HCT116 (cell line): Measurements from ENCODE around the gene HLA-DPB1. TPM values are rescaled to one million over a fixed set of nuclear protein-coding genes. Genes with fewer than 3 reads are reported as not detected.

ENCODE experiments used
- ATAC-seq: fragments of 200-7000 bp; cut with Tn5 transposase; 2 replicates; pipeline ENCODE4 v1.9.1; 2020; ENCODE audit warnings: mild to moderate bottlenecking, moderate library complexity
- BruUV-seq: library from RNA; stranded (reverse); fragments of 400-500 nt; replicated peaks from 2 replicates; lab custom pipeline; 2021; lab: Mats Ljungman, UMichigan
- CTCF ChIA-PET: fragments of 300-600 bp; sonication (Branson Sonifier 250); formaldehyde crosslinking; loops from one replicate; lab custom pipeline; 2021; ENCODE audit warnings: antibody characterized with exemption; lab: Charles Lee
- POLR2A ChIA-PET: fragments of 300-600, 350-600 bp; sonication (Branson Sonifier 250); formaldehyde crosslinking; loops from one replicate; lab custom pipeline; 2021; ENCODE audit warnings: antibody characterized with exemption; lab: Charles Lee
- RAD21 ChIA-PET, 2 experiments: fragments of 300-600 bp; sonication (Branson Sonifier 250); formaldehyde crosslinking; loops; one replicate each; lab custom pipeline; 2023; ENCODE audit warnings: low total read pairs in 2 of 2; ENCODE audit not compliant: uncharacterized antibody in 2 of 2, unreplicated experiment in 2 of 2, low non-redundant PET in 1 of 2; lab: Charles Lee
- DNase-seq: peaks from one replicate; pipeline ENCODE4 v3.0.0-alpha.2; 2010; ENCODE audit warnings: low read depth, low spot score
- H2AFZ ChIP-seq: fragments of 200-600 bp; shearing (Covaris generic), sonication (generic); 2 replicates; pipeline ENCODE4 v1.6.1; 2017; ENCODE audit warnings: low read depth, mixed run types, mixed read lengths, antibody characterized with exemption, low read length; ENCODE audit not compliant: poor library complexity, severe bottlenecking
- H3K27ac ChIP-seq: 2 replicates; pipeline ENCODE4 v1.5.1; 2012; ENCODE audit warnings: low read depth, low read length
- H3K27me3 ChIP-seq: fragments of 200-600 bp; sonication (generic); 2 replicates; pipeline ENCODE4 v1.6.1; 2016; ENCODE audit warnings: mixed run types, low read length, mixed read lengths; ENCODE audit not compliant: insufficient read depth
- H3K36me3 ChIP-seq, 2 experiments: fragments of 200-500 bp in 1 of 2; fragments of 200-600 bp in 1 of 2; sonication (Bioruptor generic) in 1 of 2; sonication (generic) in 1 of 2; 2 replicates each; pipeline versions ENCODE4 v1.5.1 to v1.6.1; 2014 to 2016; ENCODE audit warnings: low read length in 2 of 2, inconsistent platforms in 1 of 2, mixed read lengths in 1 of 2, mixed run types in 1 of 2; ENCODE audit not compliant: insufficient read depth in 2 of 2, control insufficient read depth in 1 of 2
- H3K4me1 ChIP-seq, 2 experiments: fragments of 200-600 bp in 1 of 2; sonication (generic) in 1 of 2; 2 replicates each; pipeline versions ENCODE4 v1.5.1 to v1.6.1; 2012 to 2017; ENCODE audit warnings: low read length in 2 of 2, inconsistent platforms in 1 of 2, mild to moderate bottlenecking in 1 of 2, mixed read lengths in 1 of 2, mixed run types in 1 of 2, moderate library complexity in 1 of 2; ENCODE audit not compliant: insufficient read depth in 2 of 2, control insufficient read depth in 1 of 2
- H3K4me2 ChIP-seq: fragments of 200-600 bp; sonication (generic); 2 replicates; pipeline ENCODE4 v1.6.1; 2017; ENCODE audit warnings: mixed run types, low read length, mixed read lengths
- H3K4me3 ChIP-seq, 2 experiments: fragments of 200-600 bp in 1 of 2; sonication (generic) in 1 of 2; replicated peaks in 1 of 2; 2 replicates each; pipeline ENCODE4 v1.5.1; 2011 to 2016; ENCODE audit warnings: low read length in 2 of 2, control low read depth in 1 of 2, low read depth in 1 of 2, mild to moderate bottlenecking in 1 of 2, mixed read lengths in 1 of 2, mixed run types in 1 of 2
- H3K79me2 ChIP-seq: fragments of 200-600 bp; sonication (generic); 2 replicates; pipeline ENCODE4 v1.6.1; 2017; ENCODE audit warnings: mild to moderate bottlenecking, mixed run types, low read length, moderate library complexity, mixed read lengths; ENCODE audit not compliant: insufficient read depth
- H3K9ac ChIP-seq: fragments of 200-600 bp; sonication (generic); 2 replicates; pipeline ENCODE4 v1.6.1; 2016; ENCODE audit warnings: low read length, mixed read lengths
- H3K9me2 ChIP-seq: fragments of 200-600 bp; sonication (generic), shearing (Covaris generic); 2 replicates; pipeline ENCODE4 v1.6.1; 2017; ENCODE audit warnings: mixed run types, mild to moderate bottlenecking, moderate library complexity; ENCODE audit not compliant: insufficient read depth
- H3K9me3 ChIP-seq, 2 experiments: fragments of 200-500 bp in 1 of 2; fragments of 200-600 bp in 1 of 2; sonication (Bioruptor generic) in 1 of 2; sonication (generic) in 1 of 2; 2 replicates each; pipeline ENCODE4 v1.6.1; 2014 to 2017; ENCODE audit warnings: low read length in 2 of 2, mixed read lengths in 2 of 2, inconsistent platforms in 1 of 2, low read depth in 1 of 2, mild to moderate bottlenecking in 1 of 2, mixed run types in 1 of 2, moderate library complexity in 1 of 2; ENCODE audit not compliant: control insufficient read depth in 1 of 2, insufficient read depth in 1 of 2
- H4K20me1 ChIP-seq: fragments of 200-600 bp; sonication (generic), shearing (Covaris generic); 2 replicates; pipeline ENCODE4 v1.6.1; 2017; ENCODE audit warnings: mixed run types, mild to moderate bottlenecking, moderate library complexity; ENCODE audit not compliant: insufficient read depth
- CBX3 ChIP-seq: IDR thresholded peaks from 2 replicates; pipeline ENCODE4 v1.6.1; 2012; ENCODE audit warnings: low read depth
- EZH2phosphoT487 ChIP-seq: fragments of 200-600 bp; IDR thresholded peaks from 2 replicates; pipeline ENCODE4 v1.6.1; 2018; ENCODE audit warnings: antibody characterized with exemption, borderline replicate concordance
- FOSL1 ChIP-seq: IDR thresholded peaks from 2 replicates; pipeline ENCODE4 v1.6.1; 2012; ENCODE audit warnings: low read depth
- POLR2AphosphoS5 ChIP-seq: IDR thresholded peaks from 2 replicates; pipeline ENCODE4 v1.6.1; 2011; ENCODE audit warnings: mild to moderate bottlenecking, low read depth, low read length, moderate library complexity
- SIN3A ChIP-seq: IDR thresholded peaks from 2 replicates; pipeline ENCODE4 v1.6.1; 2012; ENCODE audit warnings: low read depth
- ZBTB33 ChIP-seq: IDR thresholded peaks from 2 replicates; pipeline ENCODE4 v1.6.1; 2011; ENCODE audit warnings: mild to moderate bottlenecking, low read length, moderate library complexity; ENCODE audit not compliant: insufficient replicate concordance; ENCODE audit errors: extremely low read depth
- intact Hi-C: fragments of 100-400 bp; cut with micrococcal nuclease; formaldehyde crosslinking; loops from 2 replicates; pipeline ENCODE4 v1.10.0; 2022
- total RNA-seq: library from RNA; stranded (reverse); gene quantifications from one replicate; pipeline ENCODE4 v1.2.1, GENCODE V29; 2021; ENCODE audit not compliant: unreplicated experiment
- TF ChIP-seq, protein P1 (sequence below): IDR thresholded peaks from 2 replicates; pipeline ENCODE4 v1.6.1; 2012; ENCODE audit warnings: low read depth

The HLA-DPB1 gene
- total RNA-seq, 1 experiment from 2014 or later = 1.5 TPM

GRCh38 chr6:33092385-33092784 is 16.6 kb downstream of the HLA-DPB1 start (continued):
- no peak for TF ChIP-seq CBX3
- no peak for TF ChIP-seq FOSL1
- no peak for TF ChIP-seq POLR2AphosphoS5
- no peak for TF ChIP-seq ZBTB33

DNA sequence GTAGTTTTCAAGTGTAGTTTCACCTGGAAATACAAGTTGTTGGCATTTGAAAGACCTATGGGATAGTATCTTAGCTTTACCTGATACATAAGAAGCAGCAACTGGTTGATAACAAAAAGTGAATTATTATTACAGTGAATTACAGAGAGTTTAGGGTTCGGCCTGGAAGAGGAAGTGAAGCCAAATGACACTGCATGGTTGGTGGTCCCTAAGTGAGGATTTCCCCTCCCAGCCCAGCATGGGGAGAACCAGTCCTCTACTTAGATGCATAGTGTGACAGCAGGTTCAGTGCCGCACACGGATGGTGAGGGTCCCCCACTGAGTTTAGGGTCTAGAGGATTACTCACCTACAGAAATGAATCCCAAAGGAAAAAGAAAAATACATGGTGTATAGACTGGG is 18.1 kb downstream of the HLA-DPB1 start:
- Histone ChIP-seq H3K9me2 (no peaks in the 10 kb centered on the region), H2AFZ (no peak overlapping the region), H3K27ac (no peak overlapping the region), H3K79me2 (no peaks in the 10 kb centered on the region), H3K4me3 (no peak overlapping the region), H4K20me1 (no peaks in the 10 kb centered on the region), H3K36me3 (no peaks in the 10 kb centered on the region)
- RAD21 ChIA-PET = no interaction called here
- CTCF ChIA-PET = no interaction called here
- no peak for ATAC-seq
- POLR2A ChIA-PET = no interaction called here
- TF ChIP-seq EZH2phosphoT487 (no peak), ZBTB33 (no peak), SIN3A (no peak)
- TF ChIP-seq, protein P1, sequence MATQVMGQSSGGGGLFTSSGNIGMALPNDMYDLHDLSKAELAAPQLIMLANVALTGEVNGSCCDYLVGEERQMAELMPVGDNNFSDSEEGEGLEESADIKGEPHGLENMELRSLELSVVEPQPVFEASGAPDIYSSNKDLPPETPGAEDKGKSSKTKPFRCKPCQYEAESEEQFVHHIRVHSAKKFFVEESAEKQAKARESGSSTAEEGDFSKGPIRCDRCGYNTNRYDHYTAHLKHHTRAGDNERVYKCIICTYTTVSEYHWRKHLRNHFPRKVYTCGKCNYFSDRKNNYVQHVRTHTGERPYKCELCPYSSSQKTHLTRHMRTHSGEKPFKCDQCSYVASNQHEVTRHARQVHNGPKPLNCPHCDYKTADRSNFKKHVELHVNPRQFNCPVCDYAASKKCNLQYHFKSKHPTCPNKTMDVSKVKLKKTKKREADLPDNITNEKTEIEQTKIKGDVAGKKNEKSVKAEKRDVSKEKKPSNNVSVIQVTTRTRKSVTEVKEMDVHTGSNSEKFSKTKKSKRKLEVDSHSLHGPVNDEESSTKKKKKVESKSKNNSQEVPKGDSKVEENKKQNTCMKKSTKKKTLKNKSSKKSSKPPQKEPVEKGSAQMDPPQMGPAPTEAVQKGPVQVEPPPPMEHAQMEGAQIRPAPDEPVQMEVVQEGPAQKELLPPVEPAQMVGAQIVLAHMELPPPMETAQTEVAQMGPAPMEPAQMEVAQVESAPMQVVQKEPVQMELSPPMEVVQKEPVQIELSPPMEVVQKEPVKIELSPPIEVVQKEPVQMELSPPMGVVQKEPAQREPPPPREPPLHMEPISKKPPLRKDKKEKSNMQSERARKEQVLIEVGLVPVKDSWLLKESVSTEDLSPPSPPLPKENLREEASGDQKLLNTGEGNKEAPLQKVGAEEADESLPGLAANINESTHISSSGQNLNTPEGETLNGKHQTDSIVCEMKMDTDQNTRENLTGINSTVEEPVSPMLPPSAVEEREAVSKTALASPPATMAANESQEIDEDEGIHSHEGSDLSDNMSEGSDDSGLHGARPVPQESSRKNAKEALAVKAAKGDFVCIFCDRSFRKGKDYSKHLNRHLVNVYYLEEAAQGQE = no peak
- TF ChIP-seq, all 23 proteins: peak for 0
- Histone ChIP-seq H3K9ac (no peak overlapping the region), H3K4me1 (peaks cover 0 to 3% of the 10 kb centered on the region in 2 experiments; a peak in 2 of 4 replicates), H3K4me2 (no peak overlapping the region), H3K27me3 (no peaks in the 10 kb centered on the region), H3K9me3 (no peaks in the 10 kb centered on the region; a peak in 1 of 4 replicates)
- intact Hi-C loops = loop anchor here (2.0 kb wide), 1 partner anchor 79 kb away; no protein-coding TSS in a partner anchor
- no TSS peak for BruUV-seq
- DNase-seq = no peak
